HepG2 (cell line): ENCODE measurements around the gene NAP1L1. TPM values are rescaled to one million over a fixed set of nuclear protein-coding genes. Genes with fewer than 3 reads are reported as not detected.

ENCODE experiments used
- ATAC-seq: fragments of 200-7000 bp; cut with Tn5 transposase; 3 replicates; pipeline ENCODE4 v1.9.1; 2020; ENCODE audit warnings: mild to moderate bottlenecking, moderate library complexity
- BruUV-seq: library from RNA; stranded (reverse); fragments of 400-500 nt; replicated peaks from 2 replicates; lab custom pipeline; 2021; lab: Mats Ljungman, UMichigan
- CTCF ChIA-PET: fragments of 300-600 bp; formaldehyde crosslinking; extraction: SDS; loops from one replicate; lab custom pipeline; 2021; ENCODE audit warnings: low total read pairs, inconsistent platforms, low intra/inter-chr PET ratio; lab: Yijun Ruan, JAX
- POLR2A ChIA-PET: fragments of 350-600 bp; sonication (Branson Sonifier 250); formaldehyde crosslinking; loops from one replicate; lab custom pipeline; 2020; ENCODE audit warnings: antibody characterized with exemption, inconsistent platforms; lab: Yijun Ruan, JAX
- DNase-seq: peaks from one replicate; pipeline ENCODE4 v3.0.0-alpha.2; 2015; ENCODE audit warnings: low spot score
- FAIRE-seq: peaks from 3 replicates; lab custom pipeline; 2011; peaks lifted over from hg19 to GRCh38; lab: Jason Lieb, UNC
- H2AFZ ChIP-seq: one replicate; pipeline ENCODE4 v1.6.1; 2011; ENCODE audit warnings: low read length, inconsistent platforms
- H3K27ac ChIP-seq: fragments of 300-600 bp; 3 replicates; pipeline ENCODE4 v1.8.0; 2011; ENCODE audit warnings: mixed run types, mild to moderate bottlenecking, mixed read lengths, low read length, inconsistent platforms; ENCODE audit not compliant: insufficient read depth; ENCODE audit errors: extremely low read length
- H3K27me3 ChIP-seq, 2 experiments: fragments of 200-600 bp in 1 of 2; 2 replicates in 1 of 2; 3 replicates in 1 of 2; pipeline versions ENCODE4 v1.6.0 to v1.8.0; 2011; ENCODE audit warnings: low read length in 2 of 2, mild to moderate bottlenecking in 2 of 2, moderate library complexity in 2 of 2, inconsistent platforms in 1 of 2; ENCODE audit not compliant: insufficient read depth in 2 of 2, control insufficient read depth in 1 of 2
- H3K36me3 ChIP-seq, 2 experiments: fragments of 200-600 bp in 1 of 2; replicated peaks in 1 of 2; 2 replicates in 1 of 2; 3 replicates in 1 of 2; pipeline versions ENCODE4 v1.5.1 to v1.8.0; 2011; ENCODE audit warnings: low read length in 2 of 2, inconsistent platforms in 1 of 2; ENCODE audit not compliant: insufficient read depth in 2 of 2, control insufficient read depth in 1 of 2
- H3K4me1 ChIP-seq: 2 replicates; pipeline ENCODE4 v1.5.1; 2012; ENCODE audit warnings: low read length, inconsistent platforms; ENCODE audit not compliant: insufficient read depth
- H3K4me2 ChIP-seq: 2 replicates; pipeline ENCODE4 v1.6.0; 2011; ENCODE audit warnings: low read depth, low read length, inconsistent platforms
- H3K4me3 ChIP-seq, 3 experiments: fragments of 200-600 bp in 1 of 3; sonication (generic), shearing (Covaris generic) in 1 of 3; replicated peaks in 1 of 3; 2 replicates each; pipeline ENCODE4 v1.5.1; 2011 to 2016; ENCODE audit warnings: low read length in 3 of 3, inconsistent platforms in 2 of 3, low read depth in 2 of 3, mild to moderate bottlenecking in 2 of 3, control low read depth in 1 of 3, mixed read lengths in 1 of 3; ENCODE audit not compliant: insufficient read depth in 1 of 3
- H3K79me2 ChIP-seq: one replicate; pipeline ENCODE4 v1.6.1; 2011; ENCODE audit warnings: low read length, inconsistent platforms; ENCODE audit not compliant: insufficient read depth
- H3K9ac ChIP-seq: 2 replicates; pipeline ENCODE4 v1.6.0; 2011; ENCODE audit warnings: mild to moderate bottlenecking, low read depth, low read length, inconsistent platforms; ENCODE audit not compliant: insufficient read depth
- H3K9me3 ChIP-seq: 2 replicates; pipeline ENCODE4 v1.5.1; 2012; ENCODE audit warnings: mild to moderate bottlenecking, low read length
- H4K20me1 ChIP-seq: 2 replicates; pipeline ENCODE4 v1.6.0; 2011; ENCODE audit warnings: inconsistent platforms, mild to moderate bottlenecking, low read length, moderate library complexity; ENCODE audit not compliant: insufficient read depth
- ASH2L ChIP-seq: fragments of 300-600, 200-600 bp; sonication (generic); IDR thresholded peaks from 2 replicates; pipeline ENCODE4 v1.7.0; 2017; ENCODE audit warnings: low read depth, mild to moderate bottlenecking, moderate library complexity, mixed read lengths, low read length; ENCODE audit not compliant: insufficient read length
- MEIS1 ChIP-seq: sonication (generic); formaldehyde crosslinking; IDR thresholded peaks from 2 replicates; pipeline ENCODE4 v1.9.0; 2021; ENCODE audit warnings: mild to moderate bottlenecking, missing genetic modification reagents, moderate library complexity, borderline replicate concordance
- PCBP1 ChIP-seq: fragments of 200-400 bp; formaldehyde crosslinking; IDR thresholded peaks from 2 replicates; pipeline ENCODE4 v1.6.1; 2017; ENCODE audit warnings: mild to moderate bottlenecking, low read depth, low read length, borderline replicate concordance
- TBX3 ChIP-seq: fragments of 450-650 bp; IDR thresholded peaks from 2 replicates; pipeline ENCODE4 v1.6.1; 2017; ENCODE audit warnings: antibody characterized with exemption, mild to moderate bottlenecking, inconsistent platforms, borderline replicate concordance
- ZNF235 ChIP-seq: sonication (generic); formaldehyde crosslinking; IDR thresholded peaks from 2 replicates; pipeline ENCODE4 v1.8.1; 2023; ENCODE audit warnings: mild to moderate bottlenecking, missing genetic modification reagents, borderline replicate concordance
- ZNF335 ChIP-seq: sonication (generic); formaldehyde crosslinking; IDR thresholded peaks from 2 replicates; pipeline ENCODE4 v1.4.0; 2020; ENCODE audit warnings: missing genetic modification reagents
- ZSCAN20 ChIP-seq: sonication (generic); formaldehyde crosslinking; IDR thresholded peaks from 2 replicates; pipeline ENCODE4 v1.4.0; 2020; ENCODE audit warnings: missing genetic modification reagents, mild to moderate bottlenecking, borderline replicate concordance
- WGBS: methylation state at CpG from one replicate; pipeline ENCODE4 v1.1.6; 2017; ENCODE audit warnings: low lambda C conversion rate; 5-methylcytosine and 5-hydroxymethylcytosine counted together
- in situ Hi-C: cut with HindIII; loops from 2 replicates; pipeline ENCODE4 v1.10.0; 2017; ENCODE audit warnings: low pct_unique_long_range_greater_than_20kb; ENCODE audit not compliant: extremely low pct_ligation_motif_present
- intact Hi-C: fragments of 100-400 bp; cut with micrococcal nuclease; formaldehyde crosslinking; loops from one replicate; pipeline ENCODE4 v1.10.0; 2022; ENCODE audit not compliant: unreplicated experiment
- polyA plus RNA-seq, 8 experiments: library from polyadenylated mRNA; depleted of rRNA in 3 of 8; stranded (reverse) in 7 of 8; unstranded in 1 of 8; fragments of >200 nt; fragmentation: Illumina TruSeq in 4 of 8; extraction: Trizol in 4 of 8; gene quantifications; 2 replicates each; pipeline versions ENCODE4 v1.2.1 to v1.2.3, GENCODE V29; 2011 to 2016; ENCODE audit warnings: low read depth in 4 of 8, missing spikeins in 1 of 8, mixed read lengths in 1 of 8; ENCODE audit not compliant: insufficient read depth in 1 of 8
- total RNA-seq, 5 experiments: library from RNA; depleted of rRNA; stranded (reverse); fragments of >200 nt; fragmentation: Illumina TruSeq; extraction: Trizol; gene quantifications; 2 replicates each; pipeline ENCODE4 v1.2.3, GENCODE V29; 2016; ENCODE audit warnings: low read depth in 1 of 5
- TF ChIP-seq, protein P1 (sequence below): IDR thresholded peaks from 2 replicates; pipeline ENCODE4 v1.6.1; 2016
- TF ChIP-seq, protein P2 (sequence below): sonication (generic); formaldehyde crosslinking; IDR thresholded peaks from 2 replicates; pipeline ENCODE4 v1.5.0; 2020; ENCODE audit warnings: mild to moderate bottlenecking, missing genetic modification reagents, borderline replicate concordance
- TF ChIP-seq, protein P3 (sequence below): sonication (generic); formaldehyde crosslinking; IDR thresholded peaks from 2 replicates; pipeline ENCODE4 v1.8.1; 2023; ENCODE audit warnings: mild to moderate bottlenecking, missing genetic modification reagents, borderline replicate concordance
- TF ChIP-seq, protein P4 (sequence below): sonication (generic); formaldehyde crosslinking; IDR thresholded peaks from 2 replicates; pipeline ENCODE4 v1.4.0; 2020; ENCODE audit warnings: mild to moderate bottlenecking, missing genetic modification reagents
- TF ChIP-seq, protein P5 (sequence below): sonication (generic); formaldehyde crosslinking; IDR thresholded peaks from 2 replicates; pipeline ENCODE4 v1.4.0; 2020; ENCODE audit warnings: missing genetic modification reagents

The NAP1L1 gene
- total and polyA plus RNA-seq, 2 of the 13 experiments (the other 11 are each of a cell fraction or from before 2014, with no cell fraction given): 207 to 309 TPM

DNA sequence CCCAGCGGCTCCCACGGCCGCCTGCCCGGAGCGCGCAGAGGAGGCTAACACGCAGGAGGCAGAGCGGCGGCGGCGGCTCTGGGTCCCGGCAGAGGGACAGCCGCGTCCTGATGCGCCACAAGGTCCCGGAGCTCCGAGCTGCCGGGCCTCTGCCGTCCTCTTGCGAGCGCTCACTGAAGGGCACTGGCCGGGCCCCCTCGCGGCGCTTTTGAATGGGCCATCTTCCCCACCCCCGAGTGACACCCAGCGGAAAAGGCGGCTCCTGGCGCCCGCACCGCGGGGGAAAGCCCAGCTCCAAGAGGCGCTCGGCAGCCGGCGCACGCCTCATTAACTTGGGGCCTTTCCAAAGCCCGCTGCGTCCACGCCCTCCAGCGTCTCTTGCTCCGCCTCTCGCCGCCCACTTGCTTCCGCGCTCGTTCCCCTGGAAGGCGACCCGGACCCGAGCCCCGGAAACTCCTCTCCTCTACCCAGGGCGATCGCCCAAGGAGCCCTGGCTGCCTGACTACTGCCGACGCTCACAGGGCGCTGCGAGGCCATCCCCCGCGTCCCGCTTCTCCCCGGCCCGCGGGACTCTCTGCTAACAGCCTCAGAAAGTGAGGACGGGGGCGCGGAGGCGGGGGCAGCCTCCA lies 53.0 kb downstream of the NAP1L1 start, which contains the start of gene PHLDA1:
PHLDA1 (minus strand) TSS at position 363 of the 629 bp plus-strand sequence.
- ATAC-seq (peak; percentile 88), DNase-seq (peak; percentile 91), FAIRE-seq (peak; percentile 64)
- intact Hi-C loops (loop anchor here (1.0 to 5.0 kb wide), 7 partner anchors 41 to 520 kb away; partner anchors contain the start of gene KRR1), in situ Hi-C loops (loop anchor here (5.0 kb wide), 2 partner anchors 404 to 519 kb away; partner anchors contain the start of gene KRR1)
- Histone ChIP-seq H3K36me3 (no peaks in the 10 kb centered on the region; a peak in 2 of 5 replicates), H3K79me2 (peaks cover 54% of the 10 kb centered on the region), H3K4me1 (peaks cover 54% of the 10 kb centered on the region), H3K9ac (peak within 1 kb of the TSS; percentile 95), H3K4me3 (peak within 1 kb of the TSS; percentile 97 to 99 (median 98)), H4K20me1 (peaks cover 6% of the 10 kb centered on the region), H2AFZ (no peak within 1 kb of the TSS), H3K27me3 (peaks cover 0 to 3% of the 10 kb centered on the region in 2 experiments; a peak in 1 of 5 replicates), H3K9me3 (no peaks in the 10 kb centered on the region), H3K4me2 (peak within 1 kb of the TSS; percentile 83), H3K27ac (peak within 1 kb of the TSS; percentile 95)
- ChIA-PET POLR2A (interaction anchor here (0.6 to 5.9 kb wide), 66 partner anchors 9 to 732 kb away, joined by 3 to 88 read pairs (median 5); partner anchors contain the start of genes BBS10, KRR1 and NAP1L1), CTCF (interaction anchor here (1.2 to 1.8 kb wide), 2 partner anchors 408 to 505 kb away, joined by 6 read pairs; no protein-coding TSS in a partner anchor)
- 3% methylated on average over 14 of the region's 67 CpGs for WGBS
- no TSS peak for BruUV-seq
- TF ChIP-seq, protein P1, sequence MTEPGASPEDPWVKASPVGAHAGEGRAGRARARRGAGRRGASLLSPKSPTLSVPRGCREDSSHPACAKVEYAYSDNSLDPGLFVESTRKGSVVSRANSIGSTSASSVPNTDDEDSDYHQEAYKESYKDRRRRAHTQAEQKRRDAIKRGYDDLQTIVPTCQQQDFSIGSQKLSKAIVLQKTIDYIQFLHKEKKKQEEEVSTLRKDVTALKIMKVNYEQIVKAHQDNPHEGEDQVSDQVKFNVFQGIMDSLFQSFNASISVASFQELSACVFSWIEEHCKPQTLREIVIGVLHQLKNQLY (CRISPR knock-in tag): peak; percentile 62
- TF ChIP-seq, protein P2, sequence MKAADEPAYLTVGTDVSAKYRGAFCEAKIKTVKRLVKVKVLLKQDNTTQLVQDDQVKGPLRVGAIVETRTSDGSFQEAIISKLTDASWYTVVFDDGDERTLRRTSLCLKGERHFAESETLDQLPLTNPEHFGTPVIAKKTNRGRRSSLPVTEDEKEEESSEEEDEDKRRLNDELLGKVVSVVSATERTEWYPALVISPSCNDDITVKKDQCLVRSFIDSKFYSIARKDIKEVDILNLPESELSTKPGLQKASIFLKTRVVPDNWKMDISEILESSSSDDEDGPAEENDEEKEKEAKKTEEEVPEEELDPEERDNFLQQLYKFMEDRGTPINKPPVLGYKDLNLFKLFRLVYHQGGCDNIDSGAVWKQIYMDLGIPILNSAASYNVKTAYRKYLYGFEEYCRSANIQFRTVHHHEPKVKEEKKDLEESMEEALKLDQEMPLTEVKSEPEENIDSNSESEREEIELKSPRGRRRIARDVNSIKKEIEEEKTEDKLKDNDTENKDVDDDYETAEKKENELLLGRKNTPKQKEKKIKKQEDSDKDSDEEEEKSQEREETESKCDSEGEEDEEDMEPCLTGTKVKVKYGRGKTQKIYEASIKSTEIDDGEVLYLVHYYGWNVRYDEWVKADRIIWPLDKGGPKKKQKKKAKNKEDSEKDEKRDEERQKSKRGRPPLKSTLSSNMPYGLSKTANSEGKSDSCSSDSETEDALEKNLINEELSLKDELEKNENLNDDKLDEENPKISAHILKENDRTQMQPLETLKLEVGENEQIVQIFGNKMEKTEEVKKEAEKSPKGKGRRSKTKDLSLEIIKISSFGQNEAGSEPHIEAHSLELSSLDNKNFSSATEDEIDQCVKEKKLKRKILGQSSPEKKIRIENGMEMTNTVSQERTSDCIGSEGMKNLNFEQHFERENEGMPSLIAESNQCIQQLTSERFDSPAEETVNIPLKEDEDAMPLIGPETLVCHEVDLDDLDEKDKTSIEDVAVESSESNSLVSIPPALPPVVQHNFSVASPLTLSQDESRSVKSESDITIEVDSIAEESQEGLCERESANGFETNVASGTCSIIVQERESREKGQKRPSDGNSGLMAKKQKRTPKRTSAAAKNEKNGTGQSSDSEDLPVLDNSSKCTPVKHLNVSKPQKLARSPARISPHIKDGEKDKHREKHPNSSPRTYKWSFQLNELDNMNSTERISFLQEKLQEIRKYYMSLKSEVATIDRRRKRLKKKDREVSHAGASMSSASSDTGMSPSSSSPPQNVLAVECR: peak; percentile 77; the same call in 1 of the 2 replicates
- TF ChIP-seq PCBP1 (no peak), ZNF335 (CRISPR knock-in tag) (peak; percentile 79), MEIS1 (CRISPR knock-in tag) (0 out of 2 replicates have a peak, but pooled peaks have one; percentile 31), ZSCAN20 (CRISPR knock-in tag) (peak; percentile 94; the same call in 1 of the 2 replicates), TBX3 (0 out of 2 replicates have a peak, but pooled peaks have one; percentile 40), ASH2L (peak; percentile 56), ZNF235 (no peak)
- TF ChIP-seq, protein P3, sequence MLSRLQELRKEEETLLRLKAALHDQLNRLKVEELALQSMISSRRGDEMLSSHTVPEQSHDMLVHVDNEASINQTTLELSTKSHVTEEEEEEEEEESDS (CRISPR knock-in tag): peak; percentile 69; the same call in 1 of the 2 replicates
- TF ChIP-seq, protein P4, sequence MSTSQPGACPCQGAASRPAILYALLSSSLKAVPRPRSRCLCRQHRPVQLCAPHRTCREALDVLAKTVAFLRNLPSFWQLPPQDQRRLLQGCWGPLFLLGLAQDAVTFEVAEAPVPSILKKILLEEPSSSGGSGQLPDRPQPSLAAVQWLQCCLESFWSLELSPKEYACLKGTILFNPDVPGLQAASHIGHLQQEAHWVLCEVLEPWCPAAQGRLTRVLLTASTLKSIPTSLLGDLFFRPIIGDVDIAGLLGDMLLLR (CRISPR knock-in tag): no peak
- TF ChIP-seq, protein P5, sequence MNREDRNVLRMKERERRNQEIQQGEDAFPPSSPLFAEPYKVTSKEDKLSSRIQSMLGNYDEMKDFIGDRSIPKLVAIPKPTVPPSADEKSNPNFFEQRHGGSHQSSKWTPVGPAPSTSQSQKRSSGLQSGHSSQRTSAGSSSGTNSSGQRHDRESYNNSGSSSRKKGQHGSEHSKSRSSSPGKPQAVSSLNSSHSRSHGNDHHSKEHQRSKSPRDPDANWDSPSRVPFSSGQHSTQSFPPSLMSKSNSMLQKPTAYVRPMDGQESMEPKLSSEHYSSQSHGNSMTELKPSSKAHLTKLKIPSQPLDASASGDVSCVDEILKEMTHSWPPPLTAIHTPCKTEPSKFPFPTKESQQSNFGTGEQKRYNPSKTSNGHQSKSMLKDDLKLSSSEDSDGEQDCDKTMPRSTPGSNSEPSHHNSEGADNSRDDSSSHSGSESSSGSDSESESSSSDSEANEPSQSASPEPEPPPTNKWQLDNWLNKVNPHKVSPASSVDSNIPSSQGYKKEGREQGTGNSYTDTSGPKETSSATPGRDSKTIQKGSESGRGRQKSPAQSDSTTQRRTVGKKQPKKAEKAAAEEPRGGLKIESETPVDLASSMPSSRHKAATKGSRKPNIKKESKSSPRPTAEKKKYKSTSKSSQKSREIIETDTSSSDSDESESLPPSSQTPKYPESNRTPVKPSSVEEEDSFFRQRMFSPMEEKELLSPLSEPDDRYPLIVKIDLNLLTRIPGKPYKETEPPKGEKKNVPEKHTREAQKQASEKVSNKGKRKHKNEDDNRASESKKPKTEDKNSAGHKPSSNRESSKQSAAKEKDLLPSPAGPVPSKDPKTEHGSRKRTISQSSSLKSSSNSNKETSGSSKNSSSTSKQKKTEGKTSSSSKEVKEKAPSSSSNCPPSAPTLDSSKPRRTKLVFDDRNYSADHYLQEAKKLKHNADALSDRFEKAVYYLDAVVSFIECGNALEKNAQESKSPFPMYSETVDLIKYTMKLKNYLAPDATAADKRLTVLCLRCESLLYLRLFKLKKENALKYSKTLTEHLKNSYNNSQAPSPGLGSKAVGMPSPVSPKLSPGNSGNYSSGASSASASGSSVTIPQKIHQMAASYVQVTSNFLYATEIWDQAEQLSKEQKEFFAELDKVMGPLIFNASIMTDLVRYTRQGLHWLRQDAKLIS: peak; percentile 98
